Left lobe of liver (tissue), 2 donors: ENCODE data around the gene RTN4IP1. TPM values are rescaled to one million over a fixed set of nuclear protein-coding genes. Genes with fewer than 3 reads are reported as not detected.

ENCODE experiments used
- ATAC-seq: fragments of 200-7000 bp; cut with Tn5 transposase; one replicate; pipeline ENCODE4 v1.9.1; 2020; ENCODE audit warnings: mild to moderate bottlenecking, moderate library complexity
- DNase-seq: peaks from one replicate; pipeline ENCODE4 v3.0.0-alpha.2; 2020; ENCODE audit warnings: low spot score
- total RNA-seq: library from RNA; stranded (reverse); gene quantifications from one replicate; pipeline ENCODE4 v1.2.1, GENCODE V29; 2021
- donor health status: DM: no; HTN: no; CAD: no; lungs with moderate emphysema.
- donor health status: DM: no; HTN: yes; CAD: no.

Gene RTN4IP1, protein sequence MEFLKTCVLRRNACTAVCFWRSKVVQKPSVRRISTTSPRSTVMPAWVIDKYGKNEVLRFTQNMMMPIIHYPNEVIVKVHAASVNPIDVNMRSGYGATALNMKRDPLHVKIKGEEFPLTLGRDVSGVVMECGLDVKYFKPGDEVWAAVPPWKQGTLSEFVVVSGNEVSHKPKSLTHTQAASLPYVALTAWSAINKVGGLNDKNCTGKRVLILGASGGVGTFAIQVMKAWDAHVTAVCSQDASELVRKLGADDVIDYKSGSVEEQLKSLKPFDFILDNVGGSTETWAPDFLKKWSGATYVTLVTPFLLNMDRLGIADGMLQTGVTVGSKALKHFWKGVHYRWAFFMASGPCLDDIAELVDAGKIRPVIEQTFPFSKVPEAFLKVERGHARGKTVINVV
- 6.3 TPM for total RNA-seq

DNA sequence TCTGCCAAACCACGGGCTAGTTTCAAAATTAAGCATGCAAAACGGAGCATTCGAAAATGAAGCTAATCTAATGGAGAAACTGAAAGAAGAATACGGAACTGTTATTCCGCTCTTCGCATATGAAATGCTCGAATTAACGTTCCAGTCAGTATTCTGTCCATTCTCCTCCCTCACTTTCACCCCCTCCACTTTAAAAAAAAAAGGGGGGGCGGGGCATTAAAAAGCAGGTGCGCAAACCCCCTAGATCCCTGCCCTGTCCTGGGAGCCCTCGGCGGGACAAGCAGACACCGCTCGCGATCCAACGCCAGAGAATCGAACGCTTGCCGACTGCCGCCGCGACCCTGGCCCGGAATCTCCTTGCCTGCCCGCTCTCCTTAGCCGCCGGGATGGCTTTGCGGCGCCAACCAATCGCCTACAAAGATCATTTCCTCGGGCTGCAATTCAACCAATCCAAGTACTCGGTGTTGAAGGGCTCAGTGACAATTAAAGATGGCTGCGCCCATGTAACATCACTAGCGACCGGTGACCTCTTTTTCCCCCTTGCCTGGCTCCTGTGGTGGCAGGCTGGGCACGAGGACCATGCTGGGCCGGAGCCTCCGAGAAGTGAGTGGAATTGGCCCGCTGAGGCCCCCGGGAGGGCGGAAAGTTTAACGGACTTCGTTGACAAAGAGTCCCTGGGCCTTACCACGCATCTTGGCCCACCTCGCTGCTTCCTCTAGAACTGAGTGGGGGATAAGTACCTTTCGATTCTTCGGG, at the start of gene RTN4IP1, which contains the start of gene QRSL1:
RTN4IP1 (minus strand) TSS at position 396 of the 756 bp plus-strand sequence. CDS start 477 bp downstream, outside the sequence.
QRSL1 (plus strand) TSS at position 476 of the 756 bp plus-strand sequence; CDS start at position 580, 104 bp downstream.
- ATAC-seq = peak; percentile 98
- DNase-seq = peak; percentile 90

GRCh38 chr6:106677282-106677681, 48.0 kb upstream of the RTN4IP1 start:
- DNase-seq (no peak), ATAC-seq (no peak)

- ATAC-seq (no peak), DNase-seq (no peak)
Measured at GRCh38 chr6:106674541-106675229, 45.4 kb upstream of the RTN4IP1 start.

GRCh38 chr6:106671651-106672050, 42.4 kb upstream of the RTN4IP1 start:
- no peak for ATAC-seq
- DNase-seq = no peak

DNA sequence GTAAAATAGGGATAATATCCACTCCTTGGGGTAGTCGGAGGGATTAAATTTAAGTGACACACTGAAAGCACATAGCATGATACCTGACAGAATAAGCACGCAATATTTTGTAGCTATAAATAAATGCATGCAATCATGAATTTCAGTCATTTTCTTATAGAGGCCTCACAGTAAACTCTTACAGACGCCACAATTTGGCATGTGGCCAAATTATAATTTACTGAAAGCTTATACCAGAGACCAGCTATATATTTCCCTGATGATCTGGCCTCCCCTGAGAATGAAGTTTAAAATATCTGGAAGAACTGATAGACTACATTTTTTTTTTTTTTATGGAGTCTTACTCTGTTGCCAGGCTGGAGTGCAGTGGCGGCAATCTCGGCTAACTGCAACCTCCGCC, 40.9 kb upstream of the RTN4IP1 start:
- ATAC-seq = no peak

DNA sequence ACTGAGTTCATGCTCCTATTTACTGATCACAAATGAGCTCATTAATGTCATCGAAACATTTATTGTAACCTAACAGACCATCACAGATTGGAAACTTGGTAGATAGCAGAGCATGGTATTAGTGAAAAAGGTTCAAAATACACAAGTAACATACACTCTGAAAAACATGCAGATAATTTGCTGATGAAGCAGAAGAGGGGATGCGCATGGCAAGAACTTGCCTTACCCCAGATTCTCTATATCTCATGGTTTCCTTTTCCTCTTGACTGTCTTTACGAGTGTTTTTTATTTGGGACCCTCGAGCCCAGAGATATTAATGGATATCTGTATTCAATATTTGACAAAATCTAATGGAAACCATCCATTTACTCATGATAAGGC, 37.7 kb upstream of the RTN4IP1 start:
- DNase-seq = no peak
- no peak for ATAC-seq

More for the DNA sequence above, 40.9 kb upstream of the RTN4IP1 start:
- no peak for DNase-seq

DNA sequence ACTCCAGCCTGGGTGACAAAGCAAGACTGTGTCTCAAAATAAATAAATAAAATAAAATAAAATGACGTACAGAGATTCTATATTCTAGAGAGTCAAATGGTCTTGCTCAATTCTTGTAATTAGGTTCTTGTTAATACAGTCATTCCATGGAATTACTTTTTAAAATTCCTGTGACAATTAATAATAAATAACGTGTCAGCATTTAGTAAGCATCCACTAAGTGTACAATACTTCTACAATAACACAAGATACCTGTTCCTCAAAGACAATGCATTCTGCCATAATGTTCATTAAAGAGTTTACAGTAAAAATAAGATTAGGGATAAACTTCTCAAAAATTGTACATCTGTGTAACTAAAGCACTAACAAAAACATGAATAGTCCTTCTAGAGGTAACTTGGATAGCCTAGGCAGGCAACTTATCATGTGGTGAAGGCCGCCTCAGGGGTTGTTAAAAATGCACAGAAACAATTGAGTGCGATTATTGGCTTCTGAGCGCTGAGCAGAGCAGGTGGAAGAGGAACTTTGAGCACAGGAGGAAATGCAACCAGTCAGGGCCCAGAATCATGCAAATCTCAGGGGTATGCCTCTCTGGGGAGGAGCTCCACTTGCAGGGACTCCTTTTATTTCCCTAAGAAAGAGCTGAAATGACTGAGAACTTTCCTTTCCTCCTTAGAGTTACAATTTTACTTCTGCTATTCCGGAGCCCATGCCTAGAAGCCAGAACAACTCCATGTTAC, 37.2 kb upstream of the RTN4IP1 start:
- DNase-seq = no peak
- ATAC-seq = peak; percentile 32

- DNase-seq = no peak
Measured at GRCh38 chr6:106662458-106662857, 33.2 kb upstream of the RTN4IP1 start.

GRCh38 chr6:106659859-106660258, 30.6 kb upstream of the RTN4IP1 start:
- ATAC-seq = no peak

More at GRCh38 chr6:106662458-106662857, 33.2 kb upstream of the RTN4IP1 start:
- no peak for ATAC-seq

GRCh38 chr6:106658469-106658868, 29.2 kb upstream of the RTN4IP1 start:
- DNase-seq (no peak), ATAC-seq (no peak)

More at GRCh38 chr6:106659859-106660258, 30.6 kb upstream of the RTN4IP1 start:
- no peak for DNase-seq

- DNase-seq = no peak
- no peak for ATAC-seq
Measured at GRCh38 chr6:106648651-106649308, 19.5 kb upstream of the RTN4IP1 start.

GRCh38 chr6:106643061-106643460, 13.8 kb upstream of the RTN4IP1 start:
- no peak for ATAC-seq
- no peak for DNase-seq

DNA sequence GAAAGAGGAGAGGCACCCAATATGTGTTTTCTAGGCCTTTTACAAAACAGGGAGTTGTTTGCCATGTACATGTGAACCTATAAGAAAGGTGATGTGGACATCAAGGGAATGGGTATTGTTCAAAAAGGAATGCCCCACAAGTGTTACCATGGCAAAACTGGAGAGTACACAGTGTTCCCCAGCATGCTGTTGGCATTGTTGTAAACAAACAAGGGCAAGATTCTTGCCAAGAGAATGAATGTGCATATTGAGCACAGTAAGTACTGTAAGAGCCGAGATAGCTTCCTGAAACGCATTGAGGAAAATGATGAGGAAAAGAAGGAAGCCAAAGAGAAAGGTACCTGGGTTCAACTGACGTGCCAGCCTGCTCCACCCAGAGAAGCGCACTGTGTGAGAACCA, 13.2 kb upstream of the RTN4IP1 start:
- ATAC-seq (no peak), DNase-seq (no peak)

GRCh38 chr6:106639812-106640211, 10.5 kb upstream of the RTN4IP1 start:
- ATAC-seq = no peak
- no peak for DNase-seq

- ATAC-seq = no peak
Measured at GRCh38 chr6:106637717-106638341, 8.5 kb upstream of the RTN4IP1 start.

DNA sequence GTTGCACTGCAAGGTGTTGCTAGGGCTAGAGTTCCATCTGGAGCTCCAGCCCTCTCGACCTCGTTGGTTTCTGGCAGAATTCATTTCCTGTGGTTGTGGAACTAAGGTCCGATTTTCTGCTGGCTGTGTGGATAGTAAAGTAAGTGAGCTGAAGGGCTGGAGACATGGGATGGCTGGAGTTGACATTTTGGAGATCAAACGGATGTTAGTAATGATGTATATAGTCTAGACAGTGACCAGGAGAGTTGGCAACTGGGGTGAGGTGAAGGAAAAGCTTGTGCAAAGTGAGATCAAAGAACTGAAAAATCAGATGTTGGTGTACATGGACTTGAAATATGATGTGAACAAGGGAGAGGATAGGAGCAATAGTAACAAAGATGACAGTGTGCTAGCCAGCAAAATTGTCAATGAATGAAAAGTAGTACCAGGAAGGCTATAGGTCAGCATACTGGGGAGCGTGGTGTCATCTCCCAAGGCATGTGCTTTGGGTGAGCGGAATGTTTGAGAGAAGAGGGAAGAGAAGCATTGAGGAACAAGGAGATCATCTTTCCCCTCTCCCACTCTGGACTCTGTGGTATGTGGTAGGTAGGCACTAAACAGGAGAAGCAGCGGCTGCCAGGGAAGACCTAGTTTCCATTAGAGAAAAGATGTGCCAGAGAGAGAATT, 7.9 kb upstream of the RTN4IP1 start:
- peak; percentile 11 for ATAC-seq
- DNase-seq = no peak

More at GRCh38 chr6:106637717-106638341, 8.5 kb upstream of the RTN4IP1 start:
- DNase-seq = no peak

GRCh38 chr6:106634565-106634964, 5.3 kb upstream of the RTN4IP1 start:
- ATAC-seq = no peak
- DNase-seq = no peak

GRCh38 chr6:106631346-106631745, 2.0 kb upstream of the RTN4IP1 start:
- ATAC-seq (no peak), DNase-seq (no peak)

DNA sequence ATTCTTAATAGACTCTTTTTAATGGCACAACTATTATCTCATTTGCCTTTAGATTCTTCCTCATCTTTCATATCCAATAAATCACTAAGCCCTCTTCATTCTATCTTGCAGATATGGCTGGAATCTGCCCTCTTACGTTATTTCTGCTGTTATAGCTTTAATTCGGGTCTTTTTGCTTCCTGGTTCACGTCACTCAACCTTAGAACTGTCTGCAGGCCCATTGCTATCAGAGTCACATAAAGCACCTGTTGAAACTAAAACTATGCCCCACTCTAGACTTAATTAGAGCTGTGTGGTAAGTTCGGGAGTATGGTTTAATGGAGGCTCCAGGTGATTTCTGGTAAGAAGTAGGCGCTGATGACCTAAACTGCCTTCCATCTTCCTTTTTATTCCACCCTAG, 1.1 kb upstream of the RTN4IP1 start:
- ATAC-seq (no peak), DNase-seq (no peak)
